HEK293 (cell line): ENCODE results near the gene SLC39A11.

Source experiments
- CTCF ChIA-PET: fragments of 350-600 bp; formaldehyde crosslinking; extraction: SDS; loops from one replicate; lab custom pipeline; 2021; ENCODE audit warnings: antibody characterized with exemption; lab: Yijun Ruan, JAX
- POLR2A ChIA-PET: fragments of 300-600 bp; formaldehyde crosslinking; extraction: SDS; loops from one replicate; lab custom pipeline; 2020; ENCODE audit warnings: antibody characterized with exemption, inconsistent platforms; lab: Yijun Ruan, JAX
- H3K27ac ChIP-seq: fragments of 200-500 bp; sonication (Bioruptor generic); 2 replicates; pipeline ENCODE4 v1.5.1; 2014; ENCODE audit warnings: low read depth, low read length, control low read depth, inconsistent platforms; ENCODE audit errors: extremely low read depth
- H3K36me3 ChIP-seq, 2 experiments: fragments of 200-500 bp in 1 of 2; sonication (Bioruptor generic) in 1 of 2; 1 replicate in 1 of 2; 2 replicates in 1 of 2; pipeline ENCODE4 v1.5.1; 2014 to 2017; ENCODE audit warnings: inconsistent platforms in 2 of 2, low read length in 2 of 2; ENCODE audit not compliant: control insufficient read depth in 2 of 2, insufficient read depth in 1 of 2
- H3K4me1 ChIP-seq: fragments of 200-500 bp; sonication (Bioruptor generic); 2 replicates; pipeline ENCODE4 v1.5.1; 2014; ENCODE audit warnings: mild to moderate bottlenecking, low read length, inconsistent platforms; ENCODE audit not compliant: control insufficient read depth, insufficient read depth
- H3K4me3 ChIP-seq: 2 replicates; pipeline ENCODE4 v1.5.1; 2011; ENCODE audit warnings: low read depth, mild to moderate bottlenecking, control low read depth, low read length, moderate library complexity
- H3K9me3 ChIP-seq: fragments of 200-500 bp; sonication (Bioruptor generic); 2 replicates; pipeline ENCODE4 v1.5.1; 2014; ENCODE audit warnings: low read depth, low read length, inconsistent platforms; ENCODE audit not compliant: control insufficient read depth, insufficient read depth
- GLI2 ChIP-seq: fragments of 450-650 bp; formaldehyde crosslinking; IDR thresholded peaks from 2 replicates; pipeline ENCODE4; 2017; ENCODE audit warnings: missing biosample characterization, missing genetic modification characterization, low read depth, borderline replicate concordance
- GLI4 ChIP-seq: fragments of 450-650 bp; formaldehyde crosslinking; IDR thresholded peaks from 2 replicates; pipeline ENCODE4 v1.5.1; 2016; ENCODE audit warnings: missing biosample characterization, missing genetic modification characterization
- KLF10 ChIP-seq: fragments of 450-650 bp; IDR thresholded peaks from 2 replicates; pipeline ENCODE4 v1.5.1; 2018; ENCODE audit warnings: missing biosample characterization, mild to moderate bottlenecking, missing genetic modification characterization
- KLF7 ChIP-seq: fragments of 450-650 bp; formaldehyde crosslinking; IDR thresholded peaks from 2 replicates; pipeline ENCODE4 v1.5.1; 2016; ENCODE audit warnings: missing biosample characterization, missing genetic modification characterization, borderline replicate concordance
- MEIS1 ChIP-seq: sonication (generic); formaldehyde crosslinking; IDR thresholded peaks from 2 replicates; pipeline ENCODE4 v1.8.1; 2022; ENCODE audit warnings: missing genetic modification reagents, mild to moderate bottlenecking, borderline replicate concordance
- ZEB2 ChIP-seq: fragments of 450-650 bp; formaldehyde crosslinking; IDR thresholded peaks from 2 replicates; pipeline ENCODE4 v1.5.1; 2016; ENCODE audit warnings: missing biosample characterization, missing genetic modification characterization
- ZFP69B ChIP-seq: fragments of 450-650 bp; formaldehyde crosslinking; IDR thresholded peaks from 2 replicates; pipeline ENCODE4 v1.5.1; 2016; ENCODE audit warnings: missing biosample characterization, missing genetic modification characterization
- ZNF157 ChIP-seq: fragments of 450-650 bp; formaldehyde crosslinking; IDR thresholded peaks from 2 replicates; pipeline ENCODE4 v1.5.1; 2016; ENCODE audit warnings: missing biosample characterization, missing genetic modification characterization
- ZNF23 ChIP-seq: fragments of 450-650 bp; formaldehyde crosslinking; IDR thresholded peaks from 2 replicates; pipeline ENCODE4 v1.5.1; 2016; ENCODE audit warnings: missing biosample characterization, missing genetic modification characterization, borderline replicate concordance
- ZNF324 ChIP-seq: fragments of 450-650 bp; formaldehyde crosslinking; IDR thresholded peaks from 2 replicates; pipeline ENCODE4 v1.5.1; 2016; ENCODE audit warnings: missing biosample characterization, missing genetic modification characterization
- ZNF335 ChIP-seq: fragments of 450-650 bp; formaldehyde crosslinking; conservative IDR thresholded peaks from 2 replicates; pipeline ENCODE4 v1.5.1; 2016; ENCODE audit warnings: missing biosample characterization, missing genetic modification characterization
- ZNF664 ChIP-seq: fragments of 450-650 bp; formaldehyde crosslinking; IDR thresholded peaks from 2 replicates; pipeline ENCODE4 v1.5.1; 2016; ENCODE audit warnings: missing biosample characterization, missing genetic modification characterization
- ZNF837 ChIP-seq: fragments of 450-650 bp; formaldehyde crosslinking; IDR thresholded peaks from 2 replicates; pipeline ENCODE4 v1.5.1; 2016; ENCODE audit warnings: missing biosample characterization, missing genetic modification characterization
- TF ChIP-seq, protein P1 (sequence below): fragments of 450-650 bp; formaldehyde crosslinking; IDR thresholded peaks from 2 replicates; pipeline ENCODE4 v1.5.0; 2017; ENCODE audit warnings: missing biosample characterization, missing genetic modification characterization, borderline replicate concordance
- TF ChIP-seq, protein P2 (sequence below): fragments of 450-650 bp; formaldehyde crosslinking; conservative IDR thresholded peaks from 2 replicates; pipeline ENCODE4 v1.5.1; 2016; ENCODE audit warnings: low read depth, missing biosample characterization, missing genetic modification characterization
- TF ChIP-seq, protein P3 (sequence below): fragments of 450-650 bp; formaldehyde crosslinking; IDR thresholded peaks from 2 replicates; pipeline ENCODE4 v1.5.1; 2017; ENCODE audit warnings: missing biosample characterization, missing genetic modification characterization
- TF ChIP-seq, protein P4 (sequence below): fragments of 450-650 bp; formaldehyde crosslinking; IDR thresholded peaks from 2 replicates; pipeline ENCODE4 v1.5.1; 2016; ENCODE audit warnings: missing biosample characterization, missing genetic modification characterization, borderline replicate concordance
- TF ChIP-seq, protein P5 (sequence below): fragments of 450-650 bp; formaldehyde crosslinking; IDR thresholded peaks from 2 replicates; pipeline ENCODE4 v1.5.1; 2016; ENCODE audit warnings: missing biosample characterization, missing genetic modification characterization
- TF ChIP-seq, protein P6 (sequence below): fragments of 450-650 bp; formaldehyde crosslinking; IDR thresholded peaks from 2 replicates; pipeline ENCODE4 v1.5.1; 2017; ENCODE audit warnings: missing biosample characterization, missing genetic modification characterization

The SLC39A11 gene

DNA sequence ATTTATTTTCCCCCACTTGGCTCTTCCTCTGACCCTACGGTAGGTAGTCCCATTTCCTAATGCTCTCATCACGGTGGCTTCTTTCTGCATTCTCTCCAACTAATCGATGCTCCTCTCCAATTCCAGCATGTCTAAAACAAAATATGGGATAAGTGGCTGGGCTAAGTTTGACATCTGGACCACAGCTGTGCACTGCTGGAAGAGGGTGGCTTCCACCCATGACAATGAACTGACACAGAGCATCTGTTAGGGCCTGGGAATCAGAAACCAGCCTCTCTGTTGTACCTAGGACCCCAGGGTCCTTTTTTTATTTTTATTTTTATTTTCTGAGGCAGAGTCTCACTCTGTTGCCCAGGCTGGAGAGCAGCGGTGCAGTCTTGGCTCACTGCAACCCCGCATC, 29.0 kb upstream of the SLC39A11 start (continued):
- TF ChIP-seq, protein P1, sequence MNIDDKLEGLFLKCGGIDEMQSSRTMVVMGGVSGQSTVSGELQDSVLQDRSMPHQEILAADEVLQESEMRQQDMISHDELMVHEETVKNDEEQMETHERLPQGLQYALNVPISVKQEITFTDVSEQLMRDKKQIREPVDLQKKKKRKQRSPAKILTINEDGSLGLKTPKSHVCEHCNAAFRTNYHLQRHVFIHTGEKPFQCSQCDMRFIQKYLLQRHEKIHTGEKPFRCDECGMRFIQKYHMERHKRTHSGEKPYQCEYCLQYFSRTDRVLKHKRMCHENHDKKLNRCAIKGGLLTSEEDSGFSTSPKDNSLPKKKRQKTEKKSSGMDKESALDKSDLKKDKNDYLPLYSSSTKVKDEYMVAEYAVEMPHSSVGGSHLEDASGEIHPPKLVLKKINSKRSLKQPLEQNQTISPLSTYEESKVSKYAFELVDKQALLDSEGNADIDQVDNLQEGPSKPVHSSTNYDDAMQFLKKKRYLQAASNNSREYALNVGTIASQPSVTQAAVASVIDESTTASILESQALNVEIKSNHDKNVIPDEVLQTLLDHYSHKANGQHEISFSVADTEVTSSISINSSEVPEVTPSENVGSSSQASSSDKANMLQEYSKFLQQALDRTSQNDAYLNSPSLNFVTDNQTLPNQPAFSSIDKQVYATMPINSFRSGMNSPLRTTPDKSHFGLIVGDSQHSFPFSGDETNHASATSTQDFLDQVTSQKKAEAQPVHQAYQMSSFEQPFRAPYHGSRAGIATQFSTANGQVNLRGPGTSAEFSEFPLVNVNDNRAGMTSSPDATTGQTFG (tag by site-specific recombination) = no peak

DNA sequence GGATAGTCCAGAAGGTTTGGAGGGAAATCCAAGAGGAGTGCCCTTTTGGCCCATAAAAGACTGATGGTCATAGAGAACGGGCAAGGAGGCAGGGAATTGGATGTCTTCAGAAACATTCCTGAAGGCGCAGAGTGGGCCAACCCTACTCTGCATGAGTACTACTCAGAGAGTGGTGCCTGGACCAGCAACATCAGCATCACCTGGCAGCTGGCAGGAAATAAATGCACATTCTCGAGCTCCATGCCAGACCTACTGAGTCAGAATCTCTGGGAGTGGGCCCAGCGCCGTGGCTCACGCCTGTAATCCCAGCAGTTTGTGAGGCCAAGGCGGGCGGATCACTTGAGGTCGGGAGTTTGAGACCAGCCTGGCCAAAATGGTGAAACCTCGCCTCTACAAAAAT, 27.1 kb upstream of the SLC39A11 start:
- Histone ChIP-seq H3K4me1 (no peaks in the 10 kb centered on the region), H3K36me3 (no peaks in the 10 kb centered on the region), H3K4me3 (no peak overlapping the region), H3K9me3 (no peaks in the 10 kb centered on the region), H3K27ac (no peak overlapping the region)
- TF ChIP-seq ZNF335 (tag by site-specific recombination) (no peak), KLF7 (tag by site-specific recombination) (no peak), ZNF664 (no peak), ZFP69B (tag by site-specific recombination) (no peak), ZNF324 (no peak), ZEB2 (no peak), GLI4 (tag by site-specific recombination) (no peak), GLI2 (tag by site-specific recombination) (no peak), ZNF157 (no peak), ZNF837 (tag by site-specific recombination) (no peak), MEIS1 (CRISPR knock-in tag) (no peak), KLF10 (tag by site-specific recombination) (no peak), ZNF23 (tag by site-specific recombination) (no peak)
- TF ChIP-seq, protein P2, sequence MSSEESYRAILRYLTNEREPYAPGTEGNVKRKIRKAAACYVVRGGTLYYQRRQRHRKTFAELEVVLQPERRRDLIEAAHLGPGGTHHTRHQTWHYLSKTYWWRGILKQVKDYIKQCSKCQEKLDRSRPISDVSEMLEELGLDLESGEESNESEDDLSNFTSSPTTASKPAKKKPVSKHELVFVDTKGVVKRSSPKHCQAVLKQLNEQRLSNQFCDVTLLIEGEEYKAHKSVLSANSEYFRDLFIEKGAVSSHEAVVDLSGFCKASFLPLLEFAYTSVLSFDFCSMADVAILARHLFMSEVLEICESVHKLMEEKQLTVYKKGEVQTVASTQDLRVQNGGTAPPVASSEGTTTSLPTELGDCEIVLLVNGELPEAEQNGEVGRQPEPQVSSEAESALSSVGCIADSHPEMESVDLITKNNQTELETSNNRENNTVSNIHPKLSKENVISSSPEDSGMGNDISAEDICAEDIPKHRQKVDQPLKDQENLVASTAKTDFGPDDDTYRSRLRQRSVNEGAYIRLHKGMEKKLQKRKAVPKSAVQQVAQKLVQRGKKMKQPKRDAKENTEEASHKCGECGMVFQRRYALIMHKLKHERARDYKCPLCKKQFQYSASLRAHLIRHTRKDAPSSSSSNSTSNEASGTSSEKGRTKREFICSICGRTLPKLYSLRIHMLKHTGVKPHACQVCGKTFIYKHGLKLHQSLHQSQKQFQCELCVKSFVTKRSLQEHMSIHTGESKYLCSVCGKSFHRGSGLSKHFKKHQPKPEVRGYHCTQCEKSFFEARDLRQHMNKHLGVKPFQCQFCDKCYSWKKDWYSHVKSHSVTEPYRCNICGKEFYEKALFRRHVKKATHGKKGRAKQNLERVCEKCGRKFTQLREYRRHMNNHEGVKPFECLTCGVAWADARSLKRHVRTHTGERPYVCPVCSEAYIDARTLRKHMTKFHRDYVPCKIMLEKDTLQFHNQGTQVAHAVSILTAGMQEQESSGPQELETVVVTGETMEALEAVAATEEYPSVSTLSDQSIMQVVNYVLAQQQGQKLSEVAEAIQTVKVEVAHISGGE (tag by site-specific recombination) = no peak
- TF ChIP-seq, protein P3, sequence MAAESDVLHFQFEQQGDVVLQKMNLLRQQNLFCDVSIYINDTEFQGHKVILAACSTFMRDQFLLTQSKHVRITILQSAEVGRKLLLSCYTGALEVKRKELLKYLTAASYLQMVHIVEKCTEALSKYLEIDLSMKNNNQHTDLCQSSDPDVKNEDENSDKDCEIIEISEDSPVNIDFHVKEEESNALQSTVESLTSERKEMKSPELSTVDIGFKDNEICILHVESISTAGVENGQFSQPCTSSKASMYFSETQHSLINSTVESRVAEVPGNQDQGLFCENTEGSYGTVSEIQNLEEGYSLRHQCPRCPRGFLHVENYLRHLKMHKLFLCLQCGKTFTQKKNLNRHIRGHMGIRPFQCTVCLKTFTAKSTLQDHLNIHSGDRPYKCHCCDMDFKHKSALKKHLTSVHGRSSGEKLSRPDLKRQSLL = no peak
- TF ChIP-seq, protein P4, sequence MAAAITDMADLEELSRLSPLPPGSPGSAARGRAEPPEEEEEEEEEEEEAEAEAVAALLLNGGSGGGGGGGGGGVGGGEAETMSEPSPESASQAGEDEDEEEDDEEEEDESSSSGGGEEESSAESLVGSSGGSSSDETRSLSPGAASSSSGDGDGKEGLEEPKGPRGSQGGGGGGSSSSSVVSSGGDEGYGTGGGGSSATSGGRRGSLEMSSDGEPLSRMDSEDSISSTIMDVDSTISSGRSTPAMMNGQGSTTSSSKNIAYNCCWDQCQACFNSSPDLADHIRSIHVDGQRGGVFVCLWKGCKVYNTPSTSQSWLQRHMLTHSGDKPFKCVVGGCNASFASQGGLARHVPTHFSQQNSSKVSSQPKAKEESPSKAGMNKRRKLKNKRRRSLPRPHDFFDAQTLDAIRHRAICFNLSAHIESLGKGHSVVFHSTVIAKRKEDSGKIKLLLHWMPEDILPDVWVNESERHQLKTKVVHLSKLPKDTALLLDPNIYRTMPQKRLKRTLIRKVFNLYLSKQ (tag by site-specific recombination) = no peak
- TF ChIP-seq, protein P5, sequence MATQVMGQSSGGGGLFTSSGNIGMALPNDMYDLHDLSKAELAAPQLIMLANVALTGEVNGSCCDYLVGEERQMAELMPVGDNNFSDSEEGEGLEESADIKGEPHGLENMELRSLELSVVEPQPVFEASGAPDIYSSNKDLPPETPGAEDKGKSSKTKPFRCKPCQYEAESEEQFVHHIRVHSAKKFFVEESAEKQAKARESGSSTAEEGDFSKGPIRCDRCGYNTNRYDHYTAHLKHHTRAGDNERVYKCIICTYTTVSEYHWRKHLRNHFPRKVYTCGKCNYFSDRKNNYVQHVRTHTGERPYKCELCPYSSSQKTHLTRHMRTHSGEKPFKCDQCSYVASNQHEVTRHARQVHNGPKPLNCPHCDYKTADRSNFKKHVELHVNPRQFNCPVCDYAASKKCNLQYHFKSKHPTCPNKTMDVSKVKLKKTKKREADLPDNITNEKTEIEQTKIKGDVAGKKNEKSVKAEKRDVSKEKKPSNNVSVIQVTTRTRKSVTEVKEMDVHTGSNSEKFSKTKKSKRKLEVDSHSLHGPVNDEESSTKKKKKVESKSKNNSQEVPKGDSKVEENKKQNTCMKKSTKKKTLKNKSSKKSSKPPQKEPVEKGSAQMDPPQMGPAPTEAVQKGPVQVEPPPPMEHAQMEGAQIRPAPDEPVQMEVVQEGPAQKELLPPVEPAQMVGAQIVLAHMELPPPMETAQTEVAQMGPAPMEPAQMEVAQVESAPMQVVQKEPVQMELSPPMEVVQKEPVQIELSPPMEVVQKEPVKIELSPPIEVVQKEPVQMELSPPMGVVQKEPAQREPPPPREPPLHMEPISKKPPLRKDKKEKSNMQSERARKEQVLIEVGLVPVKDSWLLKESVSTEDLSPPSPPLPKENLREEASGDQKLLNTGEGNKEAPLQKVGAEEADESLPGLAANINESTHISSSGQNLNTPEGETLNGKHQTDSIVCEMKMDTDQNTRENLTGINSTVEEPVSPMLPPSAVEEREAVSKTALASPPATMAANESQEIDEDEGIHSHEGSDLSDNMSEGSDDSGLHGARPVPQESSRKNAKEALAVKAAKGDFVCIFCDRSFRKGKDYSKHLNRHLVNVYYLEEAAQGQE (tag by site-specific recombination) = no peak
- TF ChIP-seq, protein P6, sequence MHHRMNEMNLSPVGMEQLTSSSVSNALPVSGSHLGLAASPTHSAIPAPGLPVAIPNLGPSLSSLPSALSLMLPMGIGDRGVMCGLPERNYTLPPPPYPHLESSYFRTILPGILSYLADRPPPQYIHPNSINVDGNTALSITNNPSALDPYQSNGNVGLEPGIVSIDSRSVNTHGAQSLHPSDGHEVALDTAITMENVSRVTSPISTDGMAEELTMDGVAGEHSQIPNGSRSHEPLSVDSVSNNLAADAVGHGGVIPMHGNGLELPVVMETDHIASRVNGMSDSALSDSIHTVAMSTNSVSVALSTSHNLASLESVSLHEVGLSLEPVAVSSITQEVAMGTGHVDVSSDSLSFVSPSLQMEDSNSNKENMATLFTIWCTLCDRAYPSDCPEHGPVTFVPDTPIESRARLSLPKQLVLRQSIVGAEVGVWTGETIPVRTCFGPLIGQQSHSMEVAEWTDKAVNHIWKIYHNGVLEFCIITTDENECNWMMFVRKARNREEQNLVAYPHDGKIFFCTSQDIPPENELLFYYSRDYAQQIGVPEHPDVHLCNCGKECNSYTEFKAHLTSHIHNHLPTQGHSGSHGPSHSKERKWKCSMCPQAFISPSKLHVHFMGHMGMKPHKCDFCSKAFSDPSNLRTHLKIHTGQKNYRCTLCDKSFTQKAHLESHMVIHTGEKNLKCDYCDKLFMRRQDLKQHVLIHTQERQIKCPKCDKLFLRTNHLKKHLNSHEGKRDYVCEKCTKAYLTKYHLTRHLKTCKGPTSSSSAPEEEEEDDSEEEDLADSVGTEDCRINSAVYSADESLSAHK (tag by site-specific recombination) = no peak
- ChIA-PET CTCF (interaction anchor here (0.6 to 0.7 kb wide), 2 partner anchors 38 to 524 kb away, joined by 3 read pairs; no protein-coding TSS in a partner anchor), POLR2A (no interaction called here)
